ENCODE results near the gene ZNF407.

The ZNF407 gene

GRCh38 chr18:74861154-74861553, 263.5 kb downstream of the ZNF407 start (continued):
- TF ChIP-seq ZNF692 (tag by site-specific recombination; IDR thresholded peaks at IDR 0.05) (peak; percentile 83), KLF10 (tag by site-specific recombination; IDR thresholded peaks at IDR 0.05) (peak; percentile 28; the same call in 1 of the 2 replicates), FEZF1 (tag by site-specific recombination; IDR thresholded peaks at IDR 0.05) (peak; percentile 97), ZNF221 (tag by site-specific recombination; IDR thresholded peaks at IDR 0.05; ENCODE audit: borderline replicate concordance) (no peak), ZBTB10 (tag by site-specific recombination; IDR thresholded peaks at IDR 0.05) (no peak), ZNF239 (tag by site-specific recombination; IDR thresholded peaks at IDR 0.05) (0 out of 2 replicates have a peak, but pooled peaks have one; percentile 40), ZNF548 (tag by site-specific recombination; IDR thresholded peaks at IDR 0.05) (no peak), OVOL3 (tag by site-specific recombination; IDR thresholded peaks at IDR 0.05) (peak; percentile 97; the same call in 1 of the 2 replicates), ZNF776 (tag by site-specific recombination; IDR thresholded peaks at IDR 0.05; ENCODE audit: borderline replicate concordance) (peak; percentile 72; the same call in 1 of the 2 replicates), ZNF24 (tag by site-specific recombination; IDR thresholded peaks at IDR 0.05) (0 out of 2 replicates have a peak, but pooled peaks have one; percentile 30), ZNF792 (tag by site-specific recombination; IDR thresholded peaks at IDR 0.05) (peak; percentile 63; the same call in 1 of the 2 replicates), ZNF529 (tag by site-specific recombination; IDR thresholded peaks at IDR 0.05; ENCODE audit: insufficient replicate concordance) (no peak), GLI4 (tag by site-specific recombination; IDR thresholded peaks at IDR 0.05) (no peak), EGR2 (tag by site-specific recombination; IDR thresholded peaks at IDR 0.05; ENCODE audit: low read depth) (no peak), ZNF843 (tag by site-specific recombination; IDR thresholded peaks at IDR 0.05) (peak; percentile 99), SP2 (tag by site-specific recombination; IDR thresholded peaks at IDR 0.05) (no peak), ZNF704 (tag by site-specific recombination; IDR thresholded peaks at IDR 0.05) (no peak), BCL11A (tag by site-specific recombination; IDR thresholded peaks at IDR 0.05; ENCODE audit: low read depth) (no peak), ZSCAN4 (tag by site-specific recombination; IDR thresholded peaks at IDR 0.05) (no peak), ZNF664 (tag by site-specific recombination; IDR thresholded peaks at IDR 0.05) (peak; percentile 48; the same call in 1 of the 2 replicates), ZBTB49 (tag by site-specific recombination; IDR thresholded peaks at IDR 0.05; ENCODE audit: low read depth) (0 out of 2 replicates have a peak, but pooled peaks have one; percentile 56), ZSCAN23 (tag by site-specific recombination; IDR thresholded peaks at IDR 0.05) (no peak), GLIS2 (tag by site-specific recombination; IDR thresholded peaks at IDR 0.05) (no peak), ZNF585B (tag by site-specific recombination; IDR thresholded peaks at IDR 0.05) (no peak), ZNF280D (tag by site-specific recombination; IDR thresholded peaks at IDR 0.05) (no peak), ZNF560 (tag by site-specific recombination; IDR thresholded peaks at IDR 0.05; ENCODE audit: borderline replicate concordance) (no peak), ZNF174 (tag by site-specific recombination; IDR thresholded peaks at IDR 0.05) (no peak), ZFP69B (tag by site-specific recombination; IDR thresholded peaks at IDR 0.05) (0 out of 2 replicates have a peak, but pooled peaks have one; percentile 49), ZBTB20 (tag by site-specific recombination; IDR thresholded peaks at IDR 0.05) (no peak)

Measured in HEK293 (cell line).